HepG2 (cell line): ENCODE results near the gene SETD1B. TPM values are rescaled to one million over a fixed set of nuclear protein-coding genes. Genes with fewer than 3 reads are reported as not detected.
"Not testable (repeated sequence)": the region's sequence is repeated elsewhere in the genome, so short reads cannot be mapped to it uniquely, and the experiment has no call there.

Experiments used
- ATAC-seq: fragments of 200-7000 bp; cut with Tn5 transposase; 3 replicates; pipeline ENCODE4 v1.9.1; 2020; ENCODE audit warnings: mild to moderate bottlenecking, moderate library complexity
- BruUV-seq: library from RNA; stranded (reverse); fragments of 400-500 nt; replicated peaks from 2 replicates; lab custom pipeline; 2021; lab: Mats Ljungman, UMichigan
- CTCF ChIA-PET: fragments of 300-600 bp; formaldehyde crosslinking; extraction: SDS; loops from one replicate; lab custom pipeline; 2021; ENCODE audit warnings: low total read pairs, inconsistent platforms, low intra/inter-chr PET ratio; lab: Yijun Ruan, JAX
- POLR2A ChIA-PET: fragments of 350-600 bp; sonication (Branson Sonifier 250); formaldehyde crosslinking; loops from one replicate; lab custom pipeline; 2020; ENCODE audit warnings: antibody characterized with exemption, inconsistent platforms; lab: Yijun Ruan, JAX
- DNase-seq: peaks from one replicate; pipeline ENCODE4 v3.0.0-alpha.2; 2015; ENCODE audit warnings: low spot score
- FAIRE-seq: peaks from 3 replicates; lab custom pipeline; 2011; peaks lifted over from hg19 to GRCh38; lab: Jason Lieb, UNC
- H2AFZ ChIP-seq: one replicate; pipeline ENCODE4 v1.6.1; 2011; ENCODE audit warnings: low read length, inconsistent platforms
- H3K27ac ChIP-seq: fragments of 300-600 bp; 3 replicates; pipeline ENCODE4 v1.8.0; 2011; ENCODE audit warnings: mixed run types, mild to moderate bottlenecking, mixed read lengths, low read length, inconsistent platforms; ENCODE audit not compliant: insufficient read depth; ENCODE audit errors: extremely low read length
- H3K27me3 ChIP-seq, 2 experiments: fragments of 200-600 bp in 1 of 2; 2 replicates in 1 of 2; 3 replicates in 1 of 2; pipeline versions ENCODE4 v1.6.0 to v1.8.0; 2011; ENCODE audit warnings: low read length in 2 of 2, mild to moderate bottlenecking in 2 of 2, moderate library complexity in 2 of 2, inconsistent platforms in 1 of 2; ENCODE audit not compliant: insufficient read depth in 2 of 2, control insufficient read depth in 1 of 2
- H3K36me3 ChIP-seq, 2 experiments: fragments of 200-600 bp in 1 of 2; replicated peaks in 1 of 2; 2 replicates in 1 of 2; 3 replicates in 1 of 2; pipeline versions ENCODE4 v1.5.1 to v1.8.0; 2011; ENCODE audit warnings: low read length in 2 of 2, inconsistent platforms in 1 of 2; ENCODE audit not compliant: insufficient read depth in 2 of 2, control insufficient read depth in 1 of 2
- H3K4me1 ChIP-seq: 2 replicates; pipeline ENCODE4 v1.5.1; 2012; ENCODE audit warnings: low read length, inconsistent platforms; ENCODE audit not compliant: insufficient read depth
- H3K4me2 ChIP-seq: 2 replicates; pipeline ENCODE4 v1.6.0; 2011; ENCODE audit warnings: low read depth, low read length, inconsistent platforms
- H3K4me3 ChIP-seq, 3 experiments: fragments of 200-600 bp in 1 of 3; sonication (generic), shearing (Covaris generic) in 1 of 3; replicated peaks in 1 of 3; 2 replicates each; pipeline ENCODE4 v1.5.1; 2011 to 2016; ENCODE audit warnings: low read length in 3 of 3, inconsistent platforms in 2 of 3, low read depth in 2 of 3, mild to moderate bottlenecking in 2 of 3, control low read depth in 1 of 3, mixed read lengths in 1 of 3; ENCODE audit not compliant: insufficient read depth in 1 of 3
- H3K79me2 ChIP-seq: one replicate; pipeline ENCODE4 v1.6.1; 2011; ENCODE audit warnings: low read length, inconsistent platforms; ENCODE audit not compliant: insufficient read depth
- H3K9ac ChIP-seq: 2 replicates; pipeline ENCODE4 v1.6.0; 2011; ENCODE audit warnings: mild to moderate bottlenecking, low read depth, low read length, inconsistent platforms; ENCODE audit not compliant: insufficient read depth
- H3K9me3 ChIP-seq: 2 replicates; pipeline ENCODE4 v1.5.1; 2012; ENCODE audit warnings: mild to moderate bottlenecking, low read length
- H4K20me1 ChIP-seq: 2 replicates; pipeline ENCODE4 v1.6.0; 2011; ENCODE audit warnings: inconsistent platforms, mild to moderate bottlenecking, low read length, moderate library complexity; ENCODE audit not compliant: insufficient read depth
- ZBTB38 ChIP-seq: sonication (generic); formaldehyde crosslinking; IDR thresholded peaks from 2 replicates; pipeline ENCODE4 v1.5.1; 2020; ENCODE audit warnings: mild to moderate bottlenecking, missing genetic modification reagents
- WGBS: methylation state at CpG from one replicate; pipeline ENCODE4 v1.1.6; 2017; ENCODE audit warnings: low lambda C conversion rate; 5-methylcytosine and 5-hydroxymethylcytosine counted together
- in situ Hi-C: cut with HindIII; loops from 2 replicates; pipeline ENCODE4 v1.10.0; 2017; ENCODE audit warnings: low pct_unique_long_range_greater_than_20kb; ENCODE audit not compliant: extremely low pct_ligation_motif_present
- intact Hi-C: fragments of 100-400 bp; cut with micrococcal nuclease; formaldehyde crosslinking; loops from one replicate; pipeline ENCODE4 v1.10.0; 2022; ENCODE audit not compliant: unreplicated experiment
- polyA plus RNA-seq, 8 experiments: library from polyadenylated mRNA; depleted of rRNA in 3 of 8; stranded (reverse) in 7 of 8; unstranded in 1 of 8; fragments of >200 nt; fragmentation: Illumina TruSeq in 4 of 8; extraction: Trizol in 4 of 8; gene quantifications; 2 replicates each; pipeline versions ENCODE4 v1.2.1 to v1.2.3, GENCODE V29; 2011 to 2016; ENCODE audit warnings: low read depth in 4 of 8, missing spikeins in 1 of 8, mixed read lengths in 1 of 8; ENCODE audit not compliant: insufficient read depth in 1 of 8
- total RNA-seq, 5 experiments: library from RNA; depleted of rRNA; stranded (reverse); fragments of >200 nt; fragmentation: Illumina TruSeq; extraction: Trizol; gene quantifications; 2 replicates each; pipeline ENCODE4 v1.2.3, GENCODE V29; 2016; ENCODE audit warnings: low read depth in 1 of 5

The SETD1B gene
- total and polyA plus RNA-seq, 2 of the 13 experiments (the other 11 are each of a cell fraction or from before 2014, with no cell fraction given), result 1.1 to 1.4 TPM

- TF ChIP-seq ZBTB38 (CRISPR knock-in tag), result peak; percentile 64; the same call in 1 of the 2 replicates
Observed at GRCh38 chr12:121789800-121790728, 13.7 kb upstream of the SETD1B start (continued).

- Histone ChIP-seq H3K79me2 (peaks cover 35% of the 10 kb centered on the region), H3K4me1 (peaks cover 94% of the 10 kb centered on the region), H4K20me1 (peaks cover 11% of the 10 kb centered on the region; the same call in 1 of the 2 replicates)
- H3K27me3 ChIP-seq, H3K4me3 ChIP-seq, H2AFZ ChIP-seq, FAIRE-seq, H3K4me2 ChIP-seq, CTCF ChIA-PET, H3K36me3 ChIP-seq, BruUV-seq, H3K27ac ChIP-seq, DNase-seq, ATAC-seq, H3K9me3 ChIP-seq, H3K9ac ChIP-seq: not testable (repeated sequence)
- POLR2A ChIA-PET, result interaction anchor here (2.7 to 14.0 kb wide), 2 partner anchors 9 to 16 kb away, joined by 17 to 393 read pairs; partner anchors contain the start of gene SETD1B
- in situ Hi-C loops (loop anchor here (5.0 kb wide), 1 partner anchor 97 kb away; the partner anchor contains the start of gene PSMD9), intact Hi-C loops (loop anchor here (5.0 kb wide), 1 partner anchor 93 kb away; no protein-coding TSS in a partner anchor)
- WGBS, result 95% methylated on average over 8 of the region's 8 CpGs
Observed at GRCh38 chr12:121790785-121791184, 13.0 kb upstream of the SETD1B start.
